OCI-LY7 (cell line): ENCODE measurements around the gene C1orf50. TPM values are rescaled to one million over a fixed set of nuclear protein-coding genes. Genes with fewer than 3 reads are reported as not detected.

ENCODE experiments used
- BruUV-seq: library from RNA; stranded (reverse); fragments of 400-500 nt; replicated peaks from 2 replicates; lab custom pipeline; 2021; lab: Mats Ljungman, UMichigan
- CTCF ChIA-PET: fragments of 300-600 bp; sonication (Branson Sonifier 250); formaldehyde crosslinking; loops from one replicate; lab custom pipeline; 2022; ENCODE audit warnings: antibody characterized with exemption; ENCODE audit not compliant: unreplicated experiment; lab: Charles Lee
- POLR2A ChIA-PET: fragments of 300-600 bp; sonication (Branson Sonifier 250); formaldehyde crosslinking; loops from one replicate; lab custom pipeline; 2022; ENCODE audit warnings: antibody characterized with exemption; lab: Charles Lee
- DNase-seq: peaks from one replicate; pipeline ENCODE4 v3.0.0-alpha.2; 2015; ENCODE audit warnings: low spot score
- H2AFZ ChIP-seq: fragments of 200-600 bp; sonication (generic), shearing (Covaris generic); 2 replicates; pipeline ENCODE4 v1.6.1; 2014; ENCODE audit warnings: mild to moderate bottlenecking, antibody characterized with exemption, low read length, moderate library complexity
- H3K27ac ChIP-seq: fragments of 200-600 bp; sonication (generic); 2 replicates; pipeline ENCODE4 v1.5.1; 2014; ENCODE audit warnings: mixed run types, low read depth, mild to moderate bottlenecking, moderate library complexity, low read length, inconsistent platforms; ENCODE audit not compliant: poor library complexity, severe bottlenecking
- H3K36me3 ChIP-seq: fragments of 200-600 bp; sonication (generic); 2 replicates; pipeline ENCODE4 v1.6.1; 2014; ENCODE audit warnings: mild to moderate bottlenecking, antibody characterized with exemption, low read length, moderate library complexity, mixed read lengths; ENCODE audit not compliant: insufficient read depth
- H3K4me1 ChIP-seq: fragments of 200-600 bp; sonication (generic); 2 replicates; pipeline ENCODE4 v1.5.1; 2014; ENCODE audit warnings: mild to moderate bottlenecking, low read length; ENCODE audit not compliant: insufficient read depth, poor library complexity, severe bottlenecking
- H3K4me2 ChIP-seq: fragments of 200-600 bp; sonication (generic); 2 replicates; pipeline ENCODE4 v1.6.1; 2014; ENCODE audit warnings: mild to moderate bottlenecking, low read length
- H3K4me3 ChIP-seq: fragments of 200-600 bp; sonication (generic); 2 replicates; pipeline ENCODE4 v1.5.1; 2014; ENCODE audit warnings: mild to moderate bottlenecking, low read depth, low read length; ENCODE audit not compliant: poor library complexity, severe bottlenecking
- H3K79me2 ChIP-seq: fragments of 200-600 bp; sonication (generic); 2 replicates; pipeline ENCODE4 v1.6.1; 2016; ENCODE audit warnings: low read depth, mild to moderate bottlenecking, low read length, moderate library complexity, mixed read lengths; ENCODE audit not compliant: insufficient read depth
- H3K9me2 ChIP-seq: fragments of 200-600 bp; sonication (generic); 2 replicates; pipeline ENCODE4 v1.6.1; 2016; ENCODE audit warnings: mild to moderate bottlenecking, low read length, mixed read lengths; ENCODE audit not compliant: insufficient read depth
- H3K9me3 ChIP-seq: fragments of 200-600 bp; sonication (generic); 2 replicates; pipeline ENCODE4 v1.6.1; 2014; ENCODE audit warnings: mild to moderate bottlenecking, mixed run types, low read length, mixed read lengths
- H4K20me1 ChIP-seq: fragments of 200-600 bp; sonication (generic); 2 replicates; pipeline ENCODE4 v1.6.1; 2014; ENCODE audit warnings: mild to moderate bottlenecking, antibody characterized with exemption, low read length, moderate library complexity, mixed read lengths; ENCODE audit not compliant: insufficient read depth
- CTCF ChIP-seq: fragments of 200-600 bp; sonication (generic); conservative IDR thresholded peaks from 2 replicates; pipeline ENCODE4 v1.5.1; 2014; ENCODE audit warnings: mild to moderate bottlenecking, antibody characterized with exemption, low read length, moderate library complexity, mixed read lengths
- EZH2phosphoT487 ChIP-seq: fragments of 200-600 bp; sonication (generic); IDR thresholded peaks from 2 replicates; pipeline ENCODE4 v1.6.1; 2018; ENCODE audit warnings: low read depth, borderline replicate concordance, mild to moderate bottlenecking, mixed run types, antibody characterized with exemption, low read length, moderate library complexity, mixed read lengths
- intact Hi-C: fragments of 100-400 bp; cut with micrococcal nuclease; formaldehyde crosslinking; loops from one replicate; pipeline ENCODE4 v1.10.0; 2022; ENCODE audit not compliant: unreplicated experiment
- total RNA-seq, 2 experiments: library from RNA; depleted of rRNA in 1 of 2; stranded (reverse); fragments of >200 nt in 1 of 2; shearing (Covaris generic) in 1 of 2; gene quantifications; 2 replicates each; pipeline ENCODE4 v1.2.3, GENCODE V29; 2014 to 2022

Gene C1orf50
- total RNA-seq, 2 experiments from 2014 or later = 3.2 to 9.9 TPM

- H3K79me2 ChIP-seq = no peaks in the 10 kb centered on the region
- peaks cover 14% of the 10 kb centered on the region; the same call in 1 of the 2 replicates for H3K36me3 ChIP-seq
- ChIA-PET CTCF (interaction anchor here (0.6 kb wide), 1 partner anchor 21 kb away, joined by 3 read pairs; no protein-coding TSS in a partner anchor), POLR2A (no interaction called here)
- H3K4me3 ChIP-seq = no peak overlapping the region
- no peaks in the 10 kb centered on the region for H4K20me1 ChIP-seq
- H3K27ac ChIP-seq = no peak overlapping the region
- intact Hi-C loops = no loop called here
- H2AFZ ChIP-seq = no peak overlapping the region
- H3K9me2 ChIP-seq = no peaks in the 10 kb centered on the region
- DNase-seq = no peak
- no peak overlapping the region for H3K4me2 ChIP-seq
- no peaks in the 10 kb centered on the region for H3K4me1 ChIP-seq
- TF ChIP-seq EZH2phosphoT487 = no peak
- no peak for TF ChIP-seq CTCF
- BruUV-seq = no TSS peak
- no peaks in the 10 kb centered on the region for H3K9me3 ChIP-seq
These were observed 23.5 kb upstream of the C1orf50 start for GRCh38 chr1:42743317-42744147.

GRCh38 chr1:42744148-42744413 lies 23.0 kb upstream of the C1orf50 start:
- Histone ChIP-seq H3K4me2 (no peak overlapping the region), H3K27ac (no peak overlapping the region), H3K4me3 (no peak overlapping the region), H2AFZ (no peak overlapping the region), H3K36me3 (peaks cover 15% of the 10 kb centered on the region; the same call in 1 of the 2 replicates), H3K9me2 (no peaks in the 10 kb centered on the region), H3K4me1 (no peaks in the 10 kb centered on the region), H3K79me2 (no peaks in the 10 kb centered on the region), H3K9me3 (no peaks in the 10 kb centered on the region), H4K20me1 (no peaks in the 10 kb centered on the region)
- no peak for DNase-seq
- no TSS peak for BruUV-seq
- no peak for TF ChIP-seq CTCF
- no peak for TF ChIP-seq EZH2phosphoT487
- CTCF ChIA-PET = interaction anchor here (0.6 kb wide), 1 partner anchor 21 kb away, joined by 3 read pairs; no protein-coding TSS in a partner anchor
- intact Hi-C loops = no loop called here
- POLR2A ChIA-PET = no interaction called here

- intact Hi-C loops = no loop called here
- H3K4me3 ChIP-seq = no peak overlapping the region
- TF ChIP-seq CTCF = no peak
- no peak for TF ChIP-seq EZH2phosphoT487
- H3K79me2 ChIP-seq = no peaks in the 10 kb centered on the region
- H3K9me2 ChIP-seq = no peaks in the 10 kb centered on the region
- no peaks in the 10 kb centered on the region for H3K9me3 ChIP-seq
- no peak overlapping the region for H3K4me2 ChIP-seq
- peaks cover 27% of the 10 kb centered on the region for H3K36me3 ChIP-seq
- H4K20me1 ChIP-seq = no peaks in the 10 kb centered on the region
- no peak overlapping the region for H2AFZ ChIP-seq
- ChIA-PET POLR2A (no interaction called here), CTCF (interaction anchor here (0.5 kb wide), 1 partner anchor 11 kb away, joined by 3 read pairs; no protein-coding TSS in a partner anchor)
- no peak for DNase-seq
- H3K4me1 ChIP-seq = no peaks in the 10 kb centered on the region
- H3K27ac ChIP-seq = no peak overlapping the region
- no TSS peak for BruUV-seq
These were observed 21.2 kb upstream of the C1orf50 start for GRCh38 chr1:42745851-42746250.
